ENCODE results near the gene ABL2.
"Not testable (repeated sequence)": the region's sequence is repeated elsewhere in the genome, so short reads cannot be mapped to it uniquely, and the experiment has no call there.

- TF ChIP-seq CTCF (IDR thresholded peaks at IDR 0.05); POLR2A (IDR thresholded peaks at IDR 0.05); POLR2AphosphoS5 (IDR thresholded peaks at IDR 0.05; ENCODE audit: insufficient read depth in 1 of 2, low read depth in 1 of 2): not testable (repeated sequence)
These were observed 15.9 kb upstream of the ABL2 start for GRCh38 chr1:179245426-179245825.

Data from vagina (tissue), 2 donors.